GM06990 (cell line): Measurements from ENCODE around the gene CDK5.

Experiments used
- DNase-seq: peaks from one replicate; pipeline ENCODE4 v3.0.0-alpha.2; 2011; ENCODE audit not compliant: insufficient read length; ENCODE audit errors: extremely low read depth
- H3K27me3 ChIP-seq: replicated peaks from 2 replicates; pipeline ENCODE4 v1.6.0; 2011; ENCODE audit warnings: low read length; ENCODE audit not compliant: control insufficient read depth, insufficient read depth
- H3K36me3 ChIP-seq: 2 replicates; pipeline ENCODE4 v1.5.1; 2011; ENCODE audit warnings: low read length; ENCODE audit not compliant: control insufficient read depth, insufficient read depth
- H3K4me3 ChIP-seq: replicated peaks from 2 replicates; pipeline ENCODE4 v1.5.1; 2011; ENCODE audit warnings: low read depth, mild to moderate bottlenecking, control low read depth, low read length
- CTCF ChIP-seq: IDR thresholded peaks from 2 replicates; pipeline ENCODE4 v1.5.1; 2011; ENCODE audit warnings: low read length, control low read depth, mild to moderate bottlenecking, inconsistent platforms; ENCODE audit not compliant: insufficient read depth, poor library complexity, severe bottlenecking

Gene CDK5

GRCh38 chr7:151085691-151086620 is 28.3 kb upstream of the CDK5 start, which contains the start of gene AGAP3:
TSS of gene AGAP3 (plus strand) at chr7:151086475. CDS start at chr7:151086742, 267 bp downstream.
- TF ChIP-seq CTCF: no peak
- H3K36me3 ChIP-seq: no peaks in the 10 kb centered on the region
- peak within 1 kb of the TSS; percentile 88 for H3K4me3 ChIP-seq
- peak; percentile 81 for DNase-seq
- no peaks in the 10 kb centered on the region for H3K27me3 ChIP-seq

GRCh38 chr7:151085329-151085690 is 27.6 kb upstream of the CDK5 start:
- no peak for DNase-seq
- Histone ChIP-seq H3K4me3 (peak overlapping the region; percentile 88), H3K27me3 (no peaks in the 10 kb centered on the region), H3K36me3 (no peaks in the 10 kb centered on the region)
- no peak for TF ChIP-seq CTCF

- Histone ChIP-seq H3K27me3 (no peaks in the 10 kb centered on the region), H3K4me3 (peak overlapping the region; percentile 87), H3K36me3 (peaks cover 2% of the 10 kb centered on the region; the same call in 1 of the 2 replicates)
- DNase-seq: no peak
- TF ChIP-seq CTCF: no peak
These were observed 26.1 kb upstream of the CDK5 start for GRCh38 chr7:151083824-151084160.

- Histone ChIP-seq H3K27me3 (no peaks in the 10 kb centered on the region), H3K4me3 (peak within 1 kb of the TSS; percentile 87), H3K36me3 (peaks cover 3% of the 10 kb centered on the region; the same call in 1 of the 2 replicates)
- no peak for TF ChIP-seq CTCF
- DNase-seq: peak; percentile 87
These were observed 25.6 kb upstream of the CDK5 start, which contains the start of gene TMUB1 for GRCh38 chr7:151083071-151083823. TSS of gene TMUB1 (minus strand) at chr7:151083493. CDS start at chr7:151082563, 930 bp downstream.

GRCh38 chr7:151082141-151083070 is 24.7 kb upstream of the CDK5 start:
- no peaks in the 10 kb centered on the region for H3K27me3 ChIP-seq
- no peak for TF ChIP-seq CTCF
- peaks cover 11% of the 10 kb centered on the region for H3K36me3 ChIP-seq
- H3K4me3 ChIP-seq: peak overlapping the region; percentile 87
- DNase-seq: no peak
